ENCODE results near the gene C4orf50. TPM values are rescaled to one million over a fixed set of nuclear protein-coding genes. Genes with fewer than 3 reads are reported as not detected.

The C4orf50 gene
- total and polyA plus RNA-seq, 10 of the 15 experiments (the other 5 are each of a cell fraction or from before 2014, with no cell fraction given) = 0.04 to 0.09 (median 0.05) TPM; not detected in 3

DNA sequence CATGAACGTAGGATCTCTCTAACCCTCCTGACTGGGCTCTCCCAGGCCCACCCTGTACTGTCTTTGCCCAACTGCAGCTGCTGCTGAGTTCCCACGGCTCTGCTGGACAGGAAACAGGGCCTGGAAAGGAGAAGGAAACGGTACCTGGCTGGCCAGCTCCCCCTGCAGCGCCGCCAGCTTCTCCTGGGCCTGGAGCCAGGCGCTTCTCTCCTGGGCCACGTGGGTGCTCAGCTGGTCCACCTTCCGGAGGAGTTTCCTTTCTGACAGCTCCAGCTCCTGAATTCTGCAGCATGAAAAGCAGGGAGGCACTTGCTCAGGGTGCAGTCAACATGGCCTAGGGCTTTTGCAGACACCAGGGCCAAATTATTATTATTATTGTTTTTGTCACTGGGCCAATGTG lies 6.5 kb downstream of the C4orf50 start:
- no peak overlapping the region for H2AFZ ChIP-seq (ENCODE audit: control insufficient read depth, low read depth, low read length)
- in situ Hi-C loops (cut with MboI) = no loop called here
- H3K79me2 ChIP-seq (ENCODE audit: control insufficient read depth, insufficient read depth, low read length) = no peaks in the 10 kb centered on the region
- SMC1A ChIA-PET (ENCODE audit: uncharacterized antibody, unreplicated experiment) = no interaction called here
- WGBS (ENCODE audit: insufficient coverage, insufficient replicate concordance, low lambda C conversion rate, missing lambda C conversion rate) = 24% methylated on average over 8 of the region's 8 CpGs
- no peaks in the 10 kb centered on the region for H3K4me1 ChIP-seq (ENCODE audit: control insufficient read depth, insufficient read depth, low read length)
- CTCF ChIA-PET = interaction anchor here (1.7 to 3.1 kb wide), 4 partner anchors 9 to 320 kb away, joined by 4 to 13 read pairs (median 8); no protein-coding TSS in a partner anchor
- H3K9me3 ChIP-seq (replicated peaks; ENCODE audit: control insufficient read depth, insufficient read depth, low read length) = no peaks in the 10 kb centered on the region
- intact Hi-C loops (cut with micrococcal nuclease; ENCODE audit: unreplicated experiment) = no loop called here
- H3K27ac ChIP-seq (ENCODE audit: control insufficient read depth, insufficient read depth) = no peak overlapping the region
- H3K4me3 ChIP-seq = no peak overlapping the region
- ATAC-seq (no peak), DNase-seq (ENCODE audit: low read depth, low spot score) (no peak), FAIRE-seq (no peak)
- H4K20me1 ChIP-seq (ENCODE audit: control insufficient read depth, insufficient read depth) = no peaks in the 10 kb centered on the region
- H3K9ac ChIP-seq (ENCODE audit: control insufficient read depth, insufficient read depth, low read length) = no peak overlapping the region
- H3K36me3 ChIP-seq (ENCODE audit: control insufficient read depth in 2 of 2, insufficient read depth in 2 of 2, low read length in 1 of 2) = no peaks in the 10 kb centered on the region
- RAD21 ChIA-PET (ENCODE audit: unreplicated experiment) = no interaction called here
- no peak for TF ChIP-seq POLR2AphosphoS2 (IDR thresholded peaks at IDR 0.05; ENCODE audit: low read depth, low read length)
- TF ChIP-seq ZZZ3 (IDR thresholded peaks at IDR 0.05; ENCODE audit: control insufficient read depth, insufficient read length, low read depth) = no peak
- TF ChIP-seq, protein P1, sequence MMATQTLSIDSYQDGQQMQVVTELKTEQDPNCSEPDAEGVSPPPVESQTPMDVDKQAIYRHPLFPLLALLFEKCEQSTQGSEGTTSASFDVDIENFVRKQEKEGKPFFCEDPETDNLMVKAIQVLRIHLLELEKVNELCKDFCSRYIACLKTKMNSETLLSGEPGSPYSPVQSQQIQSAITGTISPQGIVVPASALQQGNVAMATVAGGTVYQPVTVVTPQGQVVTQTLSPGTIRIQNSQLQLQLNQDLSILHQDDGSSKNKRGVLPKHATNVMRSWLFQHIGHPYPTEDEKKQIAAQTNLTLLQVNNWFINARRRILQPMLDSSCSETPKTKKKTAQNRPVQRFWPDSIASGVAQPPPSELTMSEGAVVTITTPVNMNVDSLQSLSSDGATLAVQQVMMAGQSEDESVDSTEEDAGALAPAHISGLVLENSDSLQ (IDR thresholded peaks at IDR 0.05) = no peak
- TF ChIP-seq RCOR1 (conservative IDR thresholded peaks at IDR 0.05; ENCODE audit: low read depth, low read length) = no peak
- no peak for TF ChIP-seq LARP7 (IDR thresholded peaks at IDR 0.05)
- no TSS peak for BruUV-seq (replicated peaks)
- POLR2A ChIA-PET = no interaction called here
- H3K27me3 ChIP-seq (replicated peaks in 1 of 2; ENCODE audit: control insufficient read depth in 2 of 2, insufficient read depth in 2 of 2, low read length in 1 of 2) = peaks cover 0 to 1% of the 10 kb centered on the region in 2 experiments; a peak in 2 of 4 replicates
- H3K4me2 ChIP-seq (ENCODE audit: control insufficient read depth, insufficient read depth) = no peak overlapping the region

DNA sequence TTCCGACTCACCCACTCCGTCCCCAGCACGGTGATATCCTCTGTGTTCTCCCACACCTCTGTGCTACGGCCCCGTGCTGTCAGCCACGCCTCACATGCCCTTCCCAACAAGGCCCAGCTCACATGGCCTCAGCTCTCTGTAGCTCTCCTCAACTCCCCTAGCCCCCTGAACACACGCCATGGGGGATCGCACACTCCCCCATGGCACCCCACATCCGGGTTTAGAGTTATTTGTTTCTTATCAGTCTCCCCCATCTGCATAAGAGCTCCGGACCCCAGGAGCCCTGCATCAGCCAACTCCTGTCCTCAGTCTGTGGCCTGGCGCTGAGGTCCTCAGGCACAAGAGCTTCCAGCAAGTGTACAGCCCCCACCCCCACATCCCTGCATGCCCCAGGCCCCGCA lies 7.0 kb downstream of the C4orf50 start:
- ChIA-PET RAD21 (ENCODE audit: unreplicated experiment) (no interaction called here), POLR2A (no interaction called here), SMC1A (ENCODE audit: uncharacterized antibody, unreplicated experiment) (no interaction called here), CTCF (interaction anchor here (1.7 to 3.1 kb wide), 3 partner anchors 9 to 320 kb away, joined by 4 to 10 read pairs (median 7); no protein-coding TSS in a partner anchor)
- no peak for DNase-seq (ENCODE audit: low read depth, low spot score)
- FAIRE-seq = no peak
- no peaks in the 10 kb centered on the region for H3K4me1 ChIP-seq (ENCODE audit: control insufficient read depth, insufficient read depth, low read length)
- no peak for ATAC-seq
- no TSS peak for BruUV-seq (replicated peaks)
- H3K4me3 ChIP-seq = no peak overlapping the region
- H3K27me3 ChIP-seq (replicated peaks in 1 of 2; ENCODE audit: control insufficient read depth in 2 of 2, insufficient read depth in 2 of 2, low read length in 1 of 2) = peaks cover 0 to 1% of the 10 kb centered on the region in 2 experiments; a peak in 2 of 4 replicates
- H3K4me2 ChIP-seq (ENCODE audit: control insufficient read depth, insufficient read depth) = no peak overlapping the region
- H2AFZ ChIP-seq (ENCODE audit: control insufficient read depth, low read depth, low read length) = no peak overlapping the region
- H3K9ac ChIP-seq (ENCODE audit: control insufficient read depth, insufficient read depth, low read length) = no peak overlapping the region
- TF ChIP-seq, protein P2, sequence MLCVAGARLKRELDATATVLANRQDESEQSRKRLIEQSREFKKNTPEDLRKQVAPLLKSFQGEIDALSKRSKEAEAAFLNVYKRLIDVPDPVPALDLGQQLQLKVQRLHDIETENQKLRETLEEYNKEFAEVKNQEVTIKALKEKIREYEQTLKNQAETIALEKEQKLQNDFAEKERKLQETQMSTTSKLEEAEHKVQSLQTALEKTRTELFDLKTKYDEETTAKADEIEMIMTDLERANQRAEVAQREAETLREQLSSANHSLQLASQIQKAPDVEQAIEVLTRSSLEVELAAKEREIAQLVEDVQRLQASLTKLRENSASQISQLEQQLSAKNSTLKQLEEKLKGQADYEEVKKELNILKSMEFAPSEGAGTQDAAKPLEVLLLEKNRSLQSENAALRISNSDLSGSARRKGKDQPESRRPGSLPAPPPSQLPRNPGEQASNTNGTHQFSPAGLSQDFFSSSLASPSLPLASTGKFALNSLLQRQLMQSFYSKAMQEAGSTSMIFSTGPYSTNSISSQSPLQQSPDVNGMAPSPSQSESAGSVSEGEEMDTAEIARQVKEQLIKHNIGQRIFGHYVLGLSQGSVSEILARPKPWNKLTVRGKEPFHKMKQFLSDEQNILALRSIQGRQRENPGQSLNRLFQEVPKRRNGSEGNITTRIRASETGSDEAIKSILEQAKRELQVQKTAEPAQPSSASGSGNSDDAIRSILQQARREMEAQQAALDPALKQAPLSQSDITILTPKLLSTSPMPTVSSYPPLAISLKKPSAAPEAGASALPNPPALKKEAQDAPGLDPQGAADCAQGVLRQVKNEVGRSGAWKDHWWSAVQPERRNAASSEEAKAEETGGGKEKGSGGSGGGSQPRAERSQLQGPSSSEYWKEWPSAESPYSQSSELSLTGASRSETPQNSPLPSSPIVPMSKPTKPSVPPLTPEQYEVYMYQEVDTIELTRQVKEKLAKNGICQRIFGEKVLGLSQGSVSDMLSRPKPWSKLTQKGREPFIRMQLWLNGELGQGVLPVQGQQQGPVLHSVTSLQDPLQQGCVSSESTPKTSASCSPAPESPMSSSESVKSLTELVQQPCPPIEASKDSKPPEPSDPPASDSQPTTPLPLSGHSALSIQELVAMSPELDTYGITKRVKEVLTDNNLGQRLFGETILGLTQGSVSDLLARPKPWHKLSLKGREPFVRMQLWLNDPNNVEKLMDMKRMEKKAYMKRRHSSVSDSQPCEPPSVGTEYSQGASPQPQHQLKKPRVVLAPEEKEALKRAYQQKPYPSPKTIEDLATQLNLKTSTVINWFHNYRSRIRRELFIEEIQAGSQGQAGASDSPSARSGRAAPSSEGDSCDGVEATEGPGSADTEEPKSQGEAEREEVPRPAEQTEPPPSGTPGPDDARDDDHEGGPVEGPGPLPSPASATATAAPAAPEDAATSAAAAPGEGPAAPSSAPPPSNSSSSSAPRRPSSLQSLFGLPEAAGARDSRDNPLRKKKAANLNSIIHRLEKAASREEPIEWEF (IDR thresholded peaks at IDR 0.05; ENCODE audit: insufficient replicate concordance, low read depth, low read length) = no peak
- H3K79me2 ChIP-seq (ENCODE audit: control insufficient read depth, insufficient read depth, low read length) = no peaks in the 10 kb centered on the region
- H4K20me1 ChIP-seq (ENCODE audit: control insufficient read depth, insufficient read depth) = no peaks in the 10 kb centered on the region
- in situ Hi-C loops (cut with MboI) (no loop called here), intact Hi-C loops (cut with micrococcal nuclease; ENCODE audit: unreplicated experiment) (no loop called here)
- no peak overlapping the region for H3K27ac ChIP-seq (ENCODE audit: control insufficient read depth, insufficient read depth)
- no peaks in the 10 kb centered on the region for H3K36me3 ChIP-seq (ENCODE audit: control insufficient read depth in 2 of 2, insufficient read depth in 2 of 2, low read length in 1 of 2)
- WGBS (ENCODE audit: insufficient coverage, insufficient replicate concordance, low lambda C conversion rate, missing lambda C conversion rate) = 22% methylated on average over 11 of the region's 12 CpGs
- H3K9me3 ChIP-seq (replicated peaks; ENCODE audit: control insufficient read depth, insufficient read depth, low read length) = no peaks in the 10 kb centered on the region

Measured in GM12878 (cell line).